Measurements from ENCODE around the gene POFUT1.

- TF ChIP-seq ZNF274 (IDR thresholded peaks at IDR 0.05; ENCODE audit: low read depth, low read length) (no peak), YY1 (IDR thresholded peaks at IDR 0.05; ENCODE audit: insufficient read depth, insufficient read length) (no peak)
These were observed 19.1 kb upstream of the POFUT1 start for GRCh38 chr20:32188376-32189122.
